ENCODE results near the gene RAPGEF5.

Gene RAPGEF5

GRCh38 chr7:22252936-22253536 lies 103.9 kb downstream of the RAPGEF5 start:
- DNase-seq: no peak

GRCh38 chr7:22252016-22252415 lies 104.9 kb downstream of the RAPGEF5 start:
- no peak for DNase-seq

GRCh38 chr7:22251281-22251680 lies 105.7 kb downstream of the RAPGEF5 start:
- no peak for DNase-seq

GRCh38 chr7:22250390-22250789 lies 106.6 kb downstream of the RAPGEF5 start:
- DNase-seq: no peak

GRCh38 chr7:22248111-22248809 lies 108.7 kb downstream of the RAPGEF5 start:
- no peak for DNase-seq

GRCh38 chr7:22241805-22242390 lies 115.1 kb downstream of the RAPGEF5 start:
- no peak for DNase-seq

- no peak for DNase-seq
Measured at GRCh38 chr7:22240904-22241571, 115.9 kb downstream of the RAPGEF5 start.

GRCh38 chr7:22238354-22239311 lies 118.3 kb downstream of the RAPGEF5 start:
- no peak for DNase-seq

GRCh38 chr7:22235134-22235533 lies 121.8 kb downstream of the RAPGEF5 start:
- no peak for DNase-seq

- DNase-seq: no peak
Measured at GRCh38 chr7:22234227-22234626, 122.7 kb downstream of the RAPGEF5 start.

GRCh38 chr7:22231806-22232205 lies 125.1 kb downstream of the RAPGEF5 start:
- no peak for DNase-seq

- no peak for DNase-seq
Measured at GRCh38 chr7:22231141-22231540, 125.8 kb downstream of the RAPGEF5 start.

GRCh38 chr7:22230238-22230637 lies 126.7 kb downstream of the RAPGEF5 start:
- DNase-seq: no peak

GRCh38 chr7:22229148-22229547 lies 127.8 kb downstream of the RAPGEF5 start:
- no peak for DNase-seq

GRCh38 chr7:22223807-22224206 lies 133.1 kb downstream of the RAPGEF5 start:
- no peak for DNase-seq

GRCh38 chr7:22220941-22221340 lies 136.0 kb downstream of the RAPGEF5 start:
- no peak for DNase-seq

- no peak for DNase-seq
Measured at GRCh38 chr7:22219739-22220493, 137.0 kb downstream of the RAPGEF5 start.

GRCh38 chr7:22219036-22219435 lies 137.9 kb downstream of the RAPGEF5 start:
- no peak for DNase-seq

GRCh38 chr7:22216832-22217475 lies 140.0 kb downstream of the RAPGEF5 start:
- DNase-seq: no peak

- DNase-seq: no peak
Measured at GRCh38 chr7:22216309-22216708, 140.6 kb downstream of the RAPGEF5 start.

GRCh38 chr7:22214000-22214399 lies 143.0 kb downstream of the RAPGEF5 start:
- no peak for DNase-seq
